GM10266 (cell line): ENCODE measurements around the gene DPF3.

Experiments
- DNase-seq: peaks from one replicate; pipeline ENCODE4 v3.0.0; 2012; ENCODE audit errors: extremely low spot score
- CTCF ChIP-seq: IDR thresholded peaks from 2 replicates; pipeline ENCODE4 v1.5.1; 2012; ENCODE audit warnings: mild to moderate bottlenecking, low read depth; ENCODE audit not compliant: control insufficient read depth, insufficient read depth; ENCODE audit errors: missing control alignments

DPF3 gene

DNA sequence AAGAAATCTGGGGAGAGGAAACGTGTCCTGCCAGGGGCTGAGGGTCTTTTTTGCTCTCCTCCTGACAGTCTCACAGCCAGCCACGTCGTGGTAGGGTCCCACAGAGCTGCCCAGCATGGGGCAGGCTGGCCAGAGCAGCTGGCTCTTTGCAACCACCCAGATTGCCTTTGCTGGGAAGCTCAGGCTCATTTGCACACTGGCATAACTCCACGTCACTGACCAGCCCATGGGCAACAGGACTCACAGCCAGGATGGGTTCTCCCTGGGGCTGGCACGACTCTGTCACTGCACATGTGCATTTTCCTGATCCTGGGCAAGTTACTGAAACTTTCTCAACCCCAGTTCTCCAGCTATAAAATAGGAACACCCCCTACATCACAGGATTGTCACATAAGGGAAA, 242.2 kb downstream of the DPF3 start:
- no peak for DNase-seq
- TF ChIP-seq CTCF, result no peak

DNA sequence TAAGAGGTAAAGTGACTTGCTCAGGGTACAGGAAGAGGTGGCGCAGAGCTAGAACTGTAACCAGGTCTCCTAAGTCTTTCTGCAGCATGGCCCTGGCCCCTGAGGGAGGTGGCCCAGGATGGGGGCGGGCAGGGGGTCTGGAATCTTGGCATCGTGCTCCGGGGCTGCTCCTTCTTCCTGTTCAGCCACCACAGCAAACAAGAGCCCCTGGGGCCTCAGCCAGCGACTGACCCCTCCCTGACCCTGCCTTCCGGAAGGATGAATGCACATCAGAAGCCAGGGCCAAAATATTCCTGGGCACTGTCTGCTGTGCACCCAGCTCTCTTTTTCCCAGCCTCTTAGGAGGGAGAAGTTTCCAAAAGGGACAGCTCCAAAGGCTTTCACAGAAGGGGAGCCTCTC, 242.8 kb downstream of the DPF3 start:
- no peak for TF ChIP-seq CTCF
- no peak for DNase-seq

GRCh38 chr14:72649603-72650227, 244.2 kb downstream of the DPF3 start:
- DNase-seq, result no peak
- no peak for TF ChIP-seq CTCF

DNA sequence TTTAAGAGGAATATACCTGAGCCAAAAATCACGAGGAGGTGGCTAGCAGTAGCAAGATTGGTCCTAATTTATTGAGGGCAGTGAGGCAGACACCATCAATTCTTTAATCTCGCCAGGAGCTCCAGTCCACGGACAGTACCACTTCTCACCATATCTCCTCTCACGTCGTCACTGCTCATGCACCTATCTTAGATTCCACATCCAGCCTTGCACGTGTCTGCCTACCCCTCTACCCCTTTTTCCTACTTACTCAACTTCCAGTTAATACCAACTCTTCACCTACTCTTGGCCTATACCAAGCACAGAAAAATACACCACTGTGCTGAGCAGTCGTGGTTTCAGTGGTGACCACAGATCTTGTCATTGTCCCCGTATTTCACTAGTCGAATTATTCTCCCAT, 246.1 kb downstream of the DPF3 start:
- DNase-seq, result no peak
- no peak for TF ChIP-seq CTCF

GRCh38 chr14:72646861-72647528, 246.9 kb downstream of the DPF3 start:
- TF ChIP-seq CTCF, result no peak
- no peak for DNase-seq

DNA sequence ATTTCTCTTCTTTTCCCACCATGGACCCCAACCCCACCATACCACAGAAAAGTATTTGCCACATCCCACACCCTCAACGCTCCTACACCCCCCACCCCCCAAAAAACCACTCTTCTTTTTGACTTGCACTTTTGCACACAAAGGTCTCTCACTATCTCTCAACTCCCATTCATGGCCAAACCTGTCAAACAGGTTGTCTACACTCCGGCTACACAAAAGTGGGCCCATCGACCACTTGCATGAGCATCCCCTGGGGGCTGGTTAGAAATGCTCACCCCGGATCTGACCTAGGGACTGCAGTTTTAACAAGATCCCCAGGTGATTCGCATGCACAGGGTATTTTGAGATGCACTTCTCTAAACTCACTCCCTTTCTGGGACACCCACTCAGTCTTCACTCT, 248.2 kb downstream of the DPF3 start:
- TF ChIP-seq CTCF, result no peak
- no peak for DNase-seq

- DNase-seq, result no peak
- no peak for TF ChIP-seq CTCF
Measured at GRCh38 chr14:72644758-72645489, 249.0 kb downstream of the DPF3 start.
